Kidney (tissue), 14 donors: ENCODE data around the gene INTU. TPM values are rescaled to one million over a fixed set of nuclear protein-coding genes. Genes with fewer than 3 reads are reported as not detected.

Experiments
- DNase-seq, 5 donors: peaks; one replicate each; pipeline ENCODE4 v3.0.0-alpha.2; 2013 to 2020
- FAIRE-seq: peaks from 2 replicates; lab custom pipeline; 2012; peaks lifted over from hg19 to GRCh38; lab: Jason Lieb, UNC
- H3K27ac ChIP-seq, 2 donors: one replicate each; pipeline ENCODE4 v1.7.0; 2013; ENCODE audit warnings: low read depth in 2 of 2, low read length in 2 of 2, inconsistent platforms in 1 of 2
- H3K27me3 ChIP-seq: one replicate; pipeline ENCODE4 v1.7.1; 2013; ENCODE audit warnings: low read length, inconsistent platforms; ENCODE audit not compliant: control insufficient read depth, insufficient read depth
- H3K36me3 ChIP-seq, 3 donors: one replicate each; pipeline versions ENCODE4 v1.7.0 to v1.7.1; 2013; ENCODE audit warnings: low read length in 3 of 3, control low read depth in 1 of 3, inconsistent platforms in 1 of 3; ENCODE audit not compliant: insufficient read depth in 3 of 3, control insufficient read depth in 2 of 3
- H3K4me1 ChIP-seq, 3 donors: one replicate each; pipeline versions ENCODE4 v1.7.0 to v1.7.1; 2013; ENCODE audit warnings: low read length in 3 of 3, inconsistent platforms in 1 of 3, low read depth in 1 of 3; ENCODE audit not compliant: control insufficient read depth in 2 of 3, insufficient read depth in 2 of 3
- H3K4me3 ChIP-seq, 3 donors: one replicate each; pipeline versions ENCODE4 v1.7.0 to v1.8.1; 2013; ENCODE audit warnings: low read length in 3 of 3, control low read depth in 1 of 3, inconsistent platforms in 1 of 3
- H3K9ac ChIP-seq, 3 donors: one replicate each; pipeline versions ENCODE4 v1.7.0 to v1.7.1; 2013; ENCODE audit warnings: low read length in 3 of 3, control low read depth in 1 of 3, inconsistent platforms in 1 of 3
- H3K9me3 ChIP-seq, 3 donors: one replicate each; pipeline versions ENCODE4 v1.7.0 to v1.7.1; 2013; ENCODE audit warnings: low read length in 3 of 3, control low read depth in 1 of 3, inconsistent platforms in 1 of 3; ENCODE audit not compliant: control insufficient read depth in 2 of 3, insufficient read depth in 1 of 3
- intact Hi-C: fragments of 100-400 bp; cut with DNase I; formaldehyde crosslinking; loops from one replicate; pipeline ENCODE4 v1.11.1; 2022
- polyA plus RNA-seq: library from polyadenylated mRNA; stranded (reverse); fragments of 350-450 nt; fragmentation: Illumina TruSeq; extraction: RNeasy Lipid Tissue Mini Kit (QIAGEN cat#74804); gene quantifications from one replicate; pipeline ENCODE4 v1.2.3, GENCODE V29; 2014; ENCODE audit warnings: low read depth, low replicate concordance; ENCODE audit not compliant: insufficient read depth
- total RNA-seq: library from RNA; stranded (reverse); fragmentation: NEBNext Ultra II Directional; extraction: Animal tissue kit (Norgen Biotek cat#: 25700); gene quantifications from one replicate; pipeline ENCODE4 v1.2.1, GENCODE V29; 2021
- TF ChIP-seq, protein P1 (sequence below): IDR thresholded peaks from 3 replicates; pipeline ENCODE4 v1.5.1; 2012; ENCODE audit warnings: mild to moderate bottlenecking, moderate library complexity, borderline replicate concordance; ENCODE audit not compliant: insufficient read depth; ENCODE audit errors: extremely low read depth
- donor health status: control.
- donor health status: control.
- donor health status: control.
- donor health status: control.
- donor health status: control.
- donor health status: DM: yes; HTN: yes; CAD: no.
- donor health status: Normal renal cell carcinoma (clear cell type).

INTU gene
- total and polyA plus RNA-seq, 2 donors from 2014 or later = 2.6 to 8.3 TPM

DNA sequence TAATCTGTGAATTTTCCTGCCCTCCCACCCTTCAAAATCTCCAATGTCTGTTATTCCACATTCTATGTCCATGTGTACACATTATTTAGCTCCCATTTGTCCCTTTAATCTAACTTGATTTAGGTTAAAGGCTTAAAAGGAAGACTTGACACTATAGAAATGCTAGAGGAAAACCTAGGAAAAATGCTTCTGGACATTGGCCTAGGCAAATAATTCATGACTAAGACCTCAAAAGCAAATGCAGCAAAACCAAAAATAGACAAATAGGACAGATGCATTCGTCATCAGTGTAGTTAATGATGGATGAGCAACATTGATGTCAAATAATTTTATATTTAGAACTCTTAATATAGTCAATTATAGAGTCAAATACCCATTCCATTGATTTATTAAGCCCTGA, 36.9 kb downstream of the INTU start:
- intact Hi-C loops = no loop called here
- Histone ChIP-seq H3K9ac (no peak overlapping the region), H3K4me1 (no peaks in the 10 kb centered on the region), H3K36me3 (no peaks in the 10 kb centered on the region), H3K4me3 (no peak overlapping the region), H3K27ac (no peak overlapping the region), H3K9me3 (no peaks in the 10 kb centered on the region), H3K27me3 (no peaks in the 10 kb centered on the region)
- TF ChIP-seq, protein P1, sequence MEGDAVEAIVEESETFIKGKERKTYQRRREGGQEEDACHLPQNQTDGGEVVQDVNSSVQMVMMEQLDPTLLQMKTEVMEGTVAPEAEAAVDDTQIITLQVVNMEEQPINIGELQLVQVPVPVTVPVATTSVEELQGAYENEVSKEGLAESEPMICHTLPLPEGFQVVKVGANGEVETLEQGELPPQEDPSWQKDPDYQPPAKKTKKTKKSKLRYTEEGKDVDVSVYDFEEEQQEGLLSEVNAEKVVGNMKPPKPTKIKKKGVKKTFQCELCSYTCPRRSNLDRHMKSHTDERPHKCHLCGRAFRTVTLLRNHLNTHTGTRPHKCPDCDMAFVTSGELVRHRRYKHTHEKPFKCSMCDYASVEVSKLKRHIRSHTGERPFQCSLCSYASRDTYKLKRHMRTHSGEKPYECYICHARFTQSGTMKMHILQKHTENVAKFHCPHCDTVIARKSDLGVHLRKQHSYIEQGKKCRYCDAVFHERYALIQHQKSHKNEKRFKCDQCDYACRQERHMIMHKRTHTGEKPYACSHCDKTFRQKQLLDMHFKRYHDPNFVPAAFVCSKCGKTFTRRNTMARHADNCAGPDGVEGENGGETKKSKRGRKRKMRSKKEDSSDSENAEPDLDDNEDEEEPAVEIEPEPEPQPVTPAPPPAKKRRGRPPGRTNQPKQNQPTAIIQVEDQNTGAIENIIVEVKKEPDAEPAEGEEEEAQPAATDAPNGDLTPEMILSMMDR = no peak
- no peak for FAIRE-seq
- no peak for DNase-seq

DNA sequence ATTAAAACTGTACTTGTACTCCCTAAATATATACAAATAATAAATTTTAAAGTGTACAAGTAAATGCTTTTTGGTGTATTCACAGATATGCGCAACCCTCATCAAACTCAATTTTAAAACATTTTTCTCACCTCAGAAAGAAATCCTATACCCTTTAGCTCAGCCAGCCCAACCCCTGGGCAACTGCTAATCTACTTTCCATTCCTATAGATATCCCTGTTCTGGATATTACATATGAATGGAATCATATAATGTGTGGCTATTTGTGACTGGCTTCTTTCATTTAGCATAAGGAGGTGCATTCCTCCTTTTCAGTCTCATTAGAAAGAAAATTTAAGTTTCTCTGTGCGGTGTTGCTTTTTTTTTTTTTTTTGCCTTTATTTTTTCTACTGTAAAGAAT, 39.4 kb downstream of the INTU start:
- DNase-seq = no peak
- Histone ChIP-seq H3K27ac (no peak overlapping the region), H3K4me3 (no peak overlapping the region), H3K9me3 (no peaks in the 10 kb centered on the region), H3K4me1 (no peaks in the 10 kb centered on the region), H3K36me3 (no peaks in the 10 kb centered on the region), H3K27me3 (no peaks in the 10 kb centered on the region), H3K9ac (no peak overlapping the region)
- TF ChIP-seq, protein P1 = no peak
- FAIRE-seq = no peak
- intact Hi-C loops = no loop called here

DNA sequence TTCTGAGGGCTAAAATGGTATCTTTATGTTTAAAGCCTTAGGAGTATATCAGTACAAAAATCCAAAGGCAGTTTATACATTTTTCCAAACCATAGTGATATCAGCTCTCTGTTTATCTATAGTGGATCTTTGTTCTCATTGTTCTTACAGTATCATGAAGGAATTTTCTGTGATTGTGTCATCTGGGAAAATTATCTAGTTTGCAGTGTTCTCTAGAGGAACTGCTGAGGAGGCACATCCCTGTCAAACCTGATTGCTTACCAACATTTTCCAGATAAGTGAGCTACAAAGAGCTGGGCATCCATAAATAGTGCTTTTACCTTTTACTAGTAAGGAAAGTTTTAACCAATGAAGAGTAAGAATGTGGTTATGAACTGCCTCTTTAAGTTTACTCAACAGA, 52.5 kb downstream of the INTU start:
- Histone ChIP-seq H3K36me3 (peaks cover 0 to 5% (median 0%) of the 10 kb centered on the region in 3 donors), H3K4me1 (no peaks in the 10 kb centered on the region), H3K4me3 (no peak overlapping the region), H3K27ac (no peak overlapping the region), H3K9ac (no peak overlapping the region), H3K9me3 (no peaks in the 10 kb centered on the region), H3K27me3 (no peaks in the 10 kb centered on the region)
- intact Hi-C loops = no loop called here
- DNase-seq (no peak), FAIRE-seq (no peak)
- TF ChIP-seq, protein P1 = no peak

DNA sequence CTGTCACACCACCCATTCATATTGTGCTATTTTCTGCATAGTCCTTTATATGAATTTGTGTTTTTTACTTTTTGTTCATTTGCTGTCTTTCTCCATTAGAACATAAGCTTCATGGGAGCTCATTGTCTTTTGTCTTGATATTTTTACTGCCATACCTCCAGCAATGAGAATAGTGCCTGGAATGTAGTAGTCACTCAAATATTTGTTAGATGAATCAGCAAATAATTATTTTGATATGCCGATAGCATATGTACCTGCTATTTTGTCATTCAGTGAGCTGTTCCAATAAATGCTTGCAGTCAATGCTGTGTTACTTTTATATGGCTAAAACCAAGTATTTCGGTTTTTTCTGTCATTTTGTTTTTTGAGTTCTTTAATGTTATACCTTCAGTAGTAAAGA, 53.9 kb downstream of the INTU start:
- H3K9ac ChIP-seq = no peak overlapping the region
- TF ChIP-seq, protein P1 = no peak

More for the DNA sequence above, 53.9 kb downstream of the INTU start:
- Histone ChIP-seq H3K36me3 (peaks cover 0 to 5% (median 0%) of the 10 kb centered on the region in 3 donors), H3K9me3 (no peaks in the 10 kb centered on the region), H3K27me3 (no peaks in the 10 kb centered on the region), H3K4me1 (no peaks in the 10 kb centered on the region), H3K27ac (no peak overlapping the region), H3K4me3 (no peak overlapping the region)
- FAIRE-seq (no peak), DNase-seq (no peak)
- intact Hi-C loops = no loop called here
